Activated CD8-positive, alpha-beta memory T cell treated with anti-CD3 and anti-CD28 coated beads, Interleukin-2, amount 10 ng/mL, durations not matched to agents 7 days and 5 days (primary cell): ENCODE results near the gene METTL22. TPM values are rescaled to one million over a fixed set of nuclear protein-coding genes. Genes with fewer than 3 reads are reported as not detected.

Experiments used
- ATAC-seq: fragments of 150-1000 bp; cut with Tn5 transposase; one replicate; pipeline ENCODE4 v1.10.0; 2021; ENCODE audit warnings: moderate library complexity
- CTCF ChIA-PET: fragments of 350-600 bp; sonication (Branson Sonifier 250); formaldehyde crosslinking; loops from one replicate; lab custom pipeline; 2021; ENCODE audit warnings: antibody characterized with exemption; lab: Charles Lee
- DNase-seq: peaks from one replicate; pipeline ENCODE4 v3.0.0-alpha.2; 2020
- H3K27ac Mint-ChIP-seq: one replicate; pipeline ENCODE4 v1.8.0; 2021; ENCODE audit warnings: mild to moderate bottlenecking, mixed read lengths
- H3K27me3 Mint-ChIP-seq: one replicate; pipeline ENCODE4 v1.8.0; 2021; ENCODE audit warnings: mixed read lengths
- H3K36me3 Mint-ChIP-seq: one replicate; pipeline ENCODE4 v1.8.0; 2021; ENCODE audit warnings: mild to moderate bottlenecking, mixed read lengths
- H3K4me1 Mint-ChIP-seq: one replicate; pipeline ENCODE4 v1.8.0; 2021; ENCODE audit warnings: mixed read lengths
- H3K4me3 Mint-ChIP-seq: one replicate; pipeline ENCODE4 v1.8.0; 2021; ENCODE audit warnings: mild to moderate bottlenecking, moderate library complexity, mixed read lengths
- H3K9me3 Mint-ChIP-seq: one replicate; pipeline ENCODE4 v1.8.0; 2022; ENCODE audit warnings: low read depth, mixed read lengths
- total RNA-seq, 2 experiments: library from RNA; stranded (reverse); gene quantifications; one replicate each; pipeline ENCODE4 v1.2.3, GENCODE V29; 2021

Gene METTL22
- total RNA-seq, 2 experiments from 2014 or later, result 29.5 to 40.0 TPM

DNA sequence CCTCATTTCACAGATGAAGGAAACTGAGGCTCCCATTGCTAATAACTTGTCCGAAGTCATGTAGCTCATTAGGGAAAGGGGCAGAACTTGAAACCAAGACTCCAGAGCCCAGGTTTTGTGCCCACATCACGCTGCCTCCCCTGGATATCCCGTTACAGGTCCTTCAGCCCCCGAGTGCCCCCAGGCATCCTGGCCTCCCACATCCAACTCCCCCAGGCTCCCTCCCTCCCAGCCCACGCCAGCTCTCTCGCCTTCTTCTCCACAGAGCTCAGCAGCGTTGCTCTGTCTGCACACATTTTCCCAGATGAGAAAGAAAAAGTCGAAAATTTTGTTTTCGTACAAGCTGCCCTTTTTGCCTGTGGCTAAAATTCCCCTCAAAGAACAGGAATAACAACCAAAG, 14.3 kb upstream of the METTL22 start:
- CTCF ChIA-PET, result no interaction called here
- no peak overlapping the region for H3K4me3 Mint-ChIP-seq

DNA sequence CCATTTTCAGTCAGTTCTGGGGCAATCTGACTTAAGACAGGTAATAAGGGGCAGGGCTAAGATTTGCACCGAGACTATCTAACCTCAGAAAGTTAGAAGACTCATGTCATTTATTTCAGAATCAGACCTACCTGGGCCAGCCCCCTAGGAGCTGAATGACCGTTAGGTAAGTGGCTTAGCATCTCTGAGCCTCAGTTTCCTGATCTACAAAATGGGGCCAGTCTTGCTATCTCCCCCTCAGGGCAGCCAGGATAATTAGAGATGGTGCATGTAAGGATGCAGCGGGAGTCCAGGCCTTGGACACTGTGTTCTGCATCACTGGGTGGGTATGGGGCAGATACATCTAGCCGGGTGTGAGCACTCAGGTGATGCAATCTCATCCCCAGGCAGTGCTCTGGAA, 10.4 kb upstream of the METTL22 start:
- CTCF ChIA-PET, result no interaction called here
- Mint-ChIP-seq H3K36me3 (no peaks in the 10 kb centered on the region), H3K27ac (no peak overlapping the region), H3K4me1 (no peaks in the 10 kb centered on the region), H3K27me3 (peaks cover 30% of the 10 kb centered on the region), H3K9me3 (no peaks in the 10 kb centered on the region), H3K4me3 (no peak overlapping the region)
- DNase-seq (no peak), ATAC-seq (no peak)

More for the DNA sequence above, 14.3 kb upstream of the METTL22 start:
- Mint-ChIP-seq H3K27ac (no peak overlapping the region), H3K36me3 (no peaks in the 10 kb centered on the region), H3K4me1 (no peaks in the 10 kb centered on the region), H3K27me3 (peaks cover 25% of the 10 kb centered on the region), H3K9me3 (no peaks in the 10 kb centered on the region)
- ATAC-seq (no peak), DNase-seq (no peak)

DNA sequence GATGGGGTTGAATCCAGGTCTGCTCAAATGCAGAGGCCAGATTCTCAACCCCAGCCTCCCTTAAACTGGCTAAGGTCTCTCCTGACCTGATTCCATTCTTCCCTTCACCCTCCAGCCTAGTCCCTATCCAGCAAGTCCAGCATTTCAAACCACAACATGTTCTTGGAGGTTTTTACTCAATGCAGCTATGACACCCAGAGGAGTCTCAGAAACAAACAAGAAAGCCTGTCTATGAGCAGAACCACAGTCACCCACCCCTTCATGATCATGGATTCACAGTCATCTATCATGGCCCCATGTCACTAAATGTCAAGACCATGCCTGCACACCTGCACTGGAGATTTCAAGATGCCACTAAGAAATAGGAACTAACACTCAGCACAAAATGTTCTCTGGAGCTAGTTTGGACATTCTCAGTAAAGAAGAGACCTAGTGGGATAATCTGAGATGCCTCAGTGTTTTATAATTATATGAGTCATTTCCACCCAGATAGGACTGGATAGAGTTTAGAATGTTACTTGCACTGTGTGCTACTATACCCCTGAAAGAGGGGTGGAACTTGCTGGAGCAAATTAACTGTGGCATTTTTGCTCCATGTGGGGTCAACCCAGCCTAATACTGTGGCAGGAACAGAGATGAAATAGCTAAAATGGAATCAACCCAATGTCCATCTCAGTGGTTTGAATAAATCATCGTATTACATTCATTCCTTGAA, 9.5 kb upstream of the METTL22 start:
- CTCF ChIA-PET, result interaction anchor here (1.0 kb wide), 1 partner anchor 45 kb away, joined by 3 read pairs; no protein-coding TSS in a partner anchor
- DNase-seq (no peak), ATAC-seq (no peak)
- H3K36me3 Mint-ChIP-seq, result no peaks in the 10 kb centered on the region
- H3K4me1 Mint-ChIP-seq, result no peaks in the 10 kb centered on the region
- H3K27me3 Mint-ChIP-seq, result peaks cover 27% of the 10 kb centered on the region
- H3K9me3 Mint-ChIP-seq, result no peaks in the 10 kb centered on the region
- no peak overlapping the region for H3K27ac Mint-ChIP-seq
- H3K4me3 Mint-ChIP-seq, result no peak overlapping the region

DNA sequence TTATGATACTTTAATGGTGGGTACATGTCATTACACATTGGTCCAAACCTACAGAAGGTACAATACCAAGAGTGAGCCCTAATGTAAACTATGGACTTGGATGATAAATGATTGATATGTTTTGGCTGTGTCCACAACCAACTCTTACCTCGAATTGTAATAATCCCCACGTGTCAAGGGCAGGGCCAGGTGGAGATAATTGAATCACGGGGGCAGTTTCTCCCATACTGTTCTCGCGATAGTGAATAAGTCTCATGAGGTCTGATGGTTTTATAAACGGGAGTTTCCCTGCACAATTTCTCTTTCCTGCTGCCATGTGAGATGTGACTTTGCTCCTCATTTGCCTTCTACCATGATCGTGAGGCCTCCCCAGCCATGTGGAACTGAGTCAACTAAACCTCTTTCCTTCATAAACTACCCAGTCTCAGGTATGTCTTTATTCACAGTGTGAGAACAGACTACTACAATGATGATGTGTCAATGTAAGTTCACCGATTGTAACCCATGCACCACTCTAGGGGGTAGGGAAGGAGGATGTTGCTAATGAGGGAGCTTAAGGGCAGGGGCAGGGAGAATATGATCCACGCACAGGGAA, 7.0 kb upstream of the METTL22 start:
- Mint-ChIP-seq H3K36me3 (no peaks in the 10 kb centered on the region), H3K4me1 (no peaks in the 10 kb centered on the region), H3K4me3 (no peak overlapping the region), H3K9me3 (no peaks in the 10 kb centered on the region), H3K27ac (no peak overlapping the region), H3K27me3 (peaks cover 36% of the 10 kb centered on the region)
- ATAC-seq, result no peak
- CTCF ChIA-PET, result no interaction called here
- no peak for DNase-seq

DNA sequence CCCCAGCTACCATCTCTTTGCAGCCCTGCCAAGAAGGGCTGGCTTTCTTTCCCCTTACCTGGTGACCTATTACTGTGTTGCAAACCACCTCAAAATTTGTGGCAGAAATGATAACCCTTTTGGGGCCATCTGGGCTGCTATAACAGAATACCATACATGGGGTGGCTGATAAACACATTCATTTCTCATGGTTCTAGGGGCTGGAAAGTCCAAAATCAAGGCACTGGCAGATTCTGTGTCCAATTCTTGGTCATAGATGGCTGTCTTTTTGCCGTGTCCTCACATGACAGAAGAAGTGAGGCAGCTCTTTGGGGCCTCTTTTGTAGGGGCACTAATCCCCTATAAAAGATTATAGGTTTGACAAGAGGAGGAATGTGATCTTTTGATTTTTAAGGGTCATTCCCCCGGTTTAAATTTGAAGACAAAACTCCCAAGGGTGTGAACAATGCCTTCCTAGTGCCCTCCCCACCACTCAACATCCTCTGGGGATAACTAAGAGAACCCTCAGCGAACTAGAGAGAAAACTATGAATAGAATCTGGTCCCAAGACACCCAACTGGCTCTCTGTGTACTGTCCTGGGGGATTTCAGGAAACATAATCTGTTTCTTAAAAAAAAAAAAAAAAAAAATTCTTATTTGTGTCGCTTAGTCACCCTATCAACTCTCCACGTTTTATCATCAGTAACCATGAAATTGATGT, 1.7 kb upstream of the METTL22 start:
- Mint-ChIP-seq H3K27me3 (peaks cover 17% of the 10 kb centered on the region), H3K27ac (no peak overlapping the region), H3K9me3 (no peaks in the 10 kb centered on the region), H3K4me1 (peaks cover 18% of the 10 kb centered on the region), H3K36me3 (no peaks in the 10 kb centered on the region), H3K4me3 (no peak overlapping the region)
- ATAC-seq, result no peak
- no peak for DNase-seq
- CTCF ChIA-PET, result interaction anchor here (0.6 to 1.6 kb wide), 2 partner anchors 14 to 519 kb away, joined by 4 to 5 read pairs; no protein-coding TSS in a partner anchor

DNA sequence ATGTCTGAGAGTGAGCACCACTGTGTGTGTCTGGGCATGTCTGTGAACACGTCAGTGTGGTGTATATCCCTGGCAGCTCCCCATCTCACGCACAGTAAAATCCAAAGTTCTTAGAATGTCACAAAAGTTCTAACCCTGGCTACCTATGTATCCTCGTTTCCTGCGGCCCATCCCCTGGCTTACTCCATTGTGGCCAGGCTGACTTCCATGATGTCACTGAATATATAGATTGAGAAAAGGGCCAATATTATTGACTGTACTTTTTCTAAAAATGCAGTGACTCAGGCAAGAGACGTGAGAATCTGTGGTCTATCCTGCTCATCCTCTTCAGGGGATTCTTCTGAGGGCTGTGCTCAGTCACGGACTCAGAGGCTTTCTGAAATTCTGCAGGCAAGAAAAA, 963 bp upstream of the METTL22 start:
- H3K4me3 Mint-ChIP-seq, result peak overlapping the region; percentile 97
- DNase-seq (no peak), ATAC-seq (no peak)
- no peaks in the 10 kb centered on the region for H3K9me3 Mint-ChIP-seq
- no peak overlapping the region for H3K27ac Mint-ChIP-seq
- H3K27me3 Mint-ChIP-seq, result peaks cover 14% of the 10 kb centered on the region
- CTCF ChIA-PET, result interaction anchor here (0.6 to 1.2 kb wide), 2 partner anchors 14 to 260 kb away, joined by 4 to 5 read pairs; no protein-coding TSS in a partner anchor
- peaks cover 21% of the 10 kb centered on the region for H3K4me1 Mint-ChIP-seq
- peaks cover 1% of the 10 kb centered on the region for H3K36me3 Mint-ChIP-seq

DNA sequence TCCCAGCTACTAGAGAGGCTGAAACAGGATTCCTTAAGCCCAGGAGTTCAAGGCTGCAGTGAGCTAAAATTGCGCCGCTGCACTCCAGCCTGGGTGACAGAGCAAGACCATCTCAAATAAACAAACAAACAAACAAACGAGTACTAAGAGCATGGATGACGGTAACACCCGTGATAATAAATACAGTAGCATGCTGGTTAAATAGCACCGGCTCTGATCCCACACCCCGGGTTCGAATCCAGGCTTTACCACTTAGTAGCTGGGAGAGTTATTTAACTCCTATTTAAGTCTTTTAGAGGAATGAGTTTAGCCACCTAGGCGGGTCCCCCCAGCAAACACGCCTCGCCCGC, 301 bp upstream of the METTL22 start:
- no peaks in the 10 kb centered on the region for H3K9me3 Mint-ChIP-seq

DNA sequence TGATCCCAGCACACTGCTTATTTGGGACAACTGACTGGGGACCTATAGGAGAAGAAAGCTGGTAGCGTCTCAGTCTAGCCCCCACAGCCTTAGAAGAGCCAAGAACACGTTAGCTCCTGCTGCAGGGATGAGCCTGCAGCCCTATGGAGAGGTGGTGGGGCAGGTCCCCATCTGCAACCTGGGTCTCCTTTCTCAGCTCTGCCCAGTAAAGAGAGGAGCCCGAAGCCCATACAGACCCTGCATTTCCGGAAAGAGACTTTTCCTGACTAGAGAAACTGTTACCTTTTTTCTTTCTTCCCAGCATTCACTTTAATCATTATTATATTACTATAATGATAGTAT, 788 bp downstream of the METTL22 start:
- no peak for DNase-seq

More for the DNA sequence above, 301 bp upstream of the METTL22 start:
- Mint-ChIP-seq H3K36me3 (peaks cover 6% of the 10 kb centered on the region), H3K27ac (peak overlapping the region; percentile 91), H3K4me1 (peaks cover 21% of the 10 kb centered on the region), H3K4me3 (peak overlapping the region; percentile 97), H3K27me3 (peaks cover 11% of the 10 kb centered on the region)
- no peak for DNase-seq
- CTCF ChIA-PET, result interaction anchor here (1.1 to 1.2 kb wide), 2 partner anchors 259 to 518 kb away, joined by 4 read pairs; no protein-coding TSS in a partner anchor
- no peak for ATAC-seq

DNA sequence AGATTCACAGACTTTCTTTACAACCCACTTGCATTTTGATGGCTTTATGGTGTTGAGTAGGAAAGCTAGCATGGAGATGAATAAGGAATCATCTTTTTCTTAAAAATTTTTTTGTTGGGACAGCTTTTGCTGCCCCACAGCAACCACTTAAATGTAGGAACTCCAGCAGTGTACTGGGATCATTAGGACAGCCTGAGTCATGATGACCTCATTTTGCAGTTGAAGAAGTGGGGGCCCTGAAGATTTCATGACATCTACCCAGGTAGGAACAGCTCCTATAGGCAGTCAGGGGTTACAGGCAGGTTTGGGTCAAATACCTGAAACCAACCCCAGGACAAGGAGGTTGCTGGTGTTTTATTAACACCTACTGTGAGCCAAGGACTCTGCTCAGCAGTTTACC, 2.1 kb downstream of the METTL22 start:
- ATAC-seq (no peak), DNase-seq (no peak)
- CTCF ChIA-PET, result interaction anchor here (0.9 to 1.0 kb wide), 2 partner anchors 21 to 34 kb away, joined by 3 to 4 read pairs; no protein-coding TSS in a partner anchor
- no peaks in the 10 kb centered on the region for H3K9me3 Mint-ChIP-seq
- H3K27me3 Mint-ChIP-seq, result peaks cover 3% of the 10 kb centered on the region
- peaks cover 33% of the 10 kb centered on the region for H3K4me1 Mint-ChIP-seq
- H3K36me3 Mint-ChIP-seq, result peaks cover 23% of the 10 kb centered on the region
- no peak overlapping the region for H3K27ac Mint-ChIP-seq
- peak overlapping the region; percentile 15 for H3K4me3 Mint-ChIP-seq

More for the DNA sequence above, 788 bp downstream of the METTL22 start:
- Mint-ChIP-seq H3K9me3 (no peaks in the 10 kb centered on the region), H3K27me3 (peaks cover 11% of the 10 kb centered on the region), H3K4me1 (peaks cover 25% of the 10 kb centered on the region), H3K27ac (peak overlapping the region; percentile 91), H3K36me3 (peaks cover 11% of the 10 kb centered on the region), H3K4me3 (peak overlapping the region; percentile 97)
- ATAC-seq, result peak; percentile 2
- CTCF ChIA-PET, result interaction anchor here (0.8 to 1.1 kb wide), 3 partner anchors 53 to 517 kb away, joined by 3 to 4 read pairs (median 3); no protein-coding TSS in a partner anchor

DNA sequence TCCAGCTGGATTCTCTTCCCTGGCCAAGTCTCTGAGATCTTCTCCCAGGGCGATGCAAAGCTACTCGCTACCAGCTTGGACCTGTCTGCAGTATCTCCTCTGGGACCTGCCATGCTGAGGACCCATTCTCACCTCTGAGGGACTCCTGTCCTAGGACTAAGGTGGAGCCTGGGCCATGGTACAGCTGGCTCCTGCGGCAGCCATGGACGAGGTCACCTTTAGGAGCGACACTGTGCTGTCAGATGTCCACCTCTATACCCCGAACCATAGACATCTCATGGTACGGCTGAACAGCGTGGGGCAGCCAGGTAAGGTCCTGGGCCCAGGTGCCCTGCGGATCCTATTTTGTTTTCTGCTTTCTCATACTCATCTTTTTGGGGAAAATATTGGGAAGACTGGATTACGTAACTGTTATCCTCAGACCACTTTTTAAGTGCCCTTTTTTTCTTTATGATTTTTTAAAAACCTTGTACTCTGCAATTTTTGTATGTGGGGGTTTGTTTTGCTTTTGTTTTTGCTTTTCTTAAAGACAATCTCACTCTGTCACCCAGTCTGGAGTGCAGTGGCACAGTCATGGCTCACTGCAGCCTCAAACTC, 4.1 kb downstream of the METTL22 start:
- H3K36me3 Mint-ChIP-seq, result peaks cover 32% of the 10 kb centered on the region
- CTCF ChIA-PET, result interaction anchor here (0.9 kb wide), 1 partner anchor 18 kb away, joined by 3 read pairs; no protein-coding TSS in a partner anchor
- ATAC-seq (no peak), DNase-seq (no peak)
- no peaks in the 10 kb centered on the region for H3K9me3 Mint-ChIP-seq
- H3K4me3 Mint-ChIP-seq, result no peak overlapping the region
- H3K4me1 Mint-ChIP-seq, result peaks cover 38% of the 10 kb centered on the region
- no peaks in the 10 kb centered on the region for H3K27me3 Mint-ChIP-seq
- H3K27ac Mint-ChIP-seq, result no peak overlapping the region

DNA sequence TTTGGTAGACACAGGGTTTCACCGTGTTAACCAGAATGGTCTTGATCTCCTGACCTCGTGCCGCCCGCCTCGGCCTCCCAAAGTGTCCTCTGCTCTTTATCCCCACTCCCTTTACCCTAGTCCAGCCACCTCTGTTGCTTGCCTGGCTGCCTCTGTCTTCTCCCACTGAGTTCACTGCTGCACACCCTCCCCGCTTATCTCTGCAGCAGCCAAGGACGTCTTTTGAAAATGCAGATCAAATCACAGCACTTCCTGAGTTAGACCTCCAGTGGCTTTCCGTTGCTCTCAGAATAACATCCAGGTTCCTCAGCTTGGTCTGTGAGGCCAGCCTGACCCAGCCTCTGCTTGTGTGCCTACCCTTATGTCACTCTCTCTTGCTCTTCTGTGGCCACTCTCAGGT, 5.4 kb downstream of the METTL22 start:
- Mint-ChIP-seq H3K9me3 (no peaks in the 10 kb centered on the region), H3K4me1 (peaks cover 38% of the 10 kb centered on the region), H3K27me3 (no peaks in the 10 kb centered on the region), H3K4me3 (no peak overlapping the region), H3K27ac (no peak overlapping the region), H3K36me3 (peaks cover 34% of the 10 kb centered on the region)
- CTCF ChIA-PET, result no interaction called here
- DNase-seq, result no peak
- ATAC-seq, result no peak

DNA sequence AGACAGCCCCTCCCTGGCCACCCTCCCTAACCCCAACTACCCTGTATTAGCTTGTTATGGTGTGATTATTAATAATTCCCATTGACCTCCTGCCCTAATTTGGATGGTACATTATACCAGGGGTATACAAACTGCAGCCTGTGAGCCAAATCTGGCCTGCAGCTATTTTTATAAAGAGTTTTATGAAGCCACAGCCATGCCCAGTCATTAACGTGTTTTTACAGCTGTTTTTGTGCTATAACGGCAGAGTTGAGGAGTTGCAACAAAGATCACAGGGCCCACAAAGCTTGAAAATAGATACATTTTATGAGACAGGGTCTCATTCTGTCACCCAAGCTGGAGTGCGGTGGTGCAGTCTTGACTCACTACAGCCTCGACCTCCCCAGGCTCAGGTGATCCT, 6.0 kb downstream of the METTL22 start:
- Mint-ChIP-seq H3K9me3 (no peaks in the 10 kb centered on the region), H3K27ac (no peak overlapping the region), H3K4me3 (no peak overlapping the region), H3K27me3 (no peaks in the 10 kb centered on the region), H3K4me1 (peaks cover 34% of the 10 kb centered on the region), H3K36me3 (peaks cover 35% of the 10 kb centered on the region)
- ATAC-seq, result no peak
- DNase-seq, result no peak
- CTCF ChIA-PET, result no interaction called here
